ENCODE results near the gene RASSF1. TPM values are rescaled to one million over a fixed set of nuclear protein-coding genes. Genes with fewer than 3 reads are reported as not detected.

Gene RASSF1
- total RNA-seq, 1 experiment from 2014 or later: 15.8 TPM

DNA sequence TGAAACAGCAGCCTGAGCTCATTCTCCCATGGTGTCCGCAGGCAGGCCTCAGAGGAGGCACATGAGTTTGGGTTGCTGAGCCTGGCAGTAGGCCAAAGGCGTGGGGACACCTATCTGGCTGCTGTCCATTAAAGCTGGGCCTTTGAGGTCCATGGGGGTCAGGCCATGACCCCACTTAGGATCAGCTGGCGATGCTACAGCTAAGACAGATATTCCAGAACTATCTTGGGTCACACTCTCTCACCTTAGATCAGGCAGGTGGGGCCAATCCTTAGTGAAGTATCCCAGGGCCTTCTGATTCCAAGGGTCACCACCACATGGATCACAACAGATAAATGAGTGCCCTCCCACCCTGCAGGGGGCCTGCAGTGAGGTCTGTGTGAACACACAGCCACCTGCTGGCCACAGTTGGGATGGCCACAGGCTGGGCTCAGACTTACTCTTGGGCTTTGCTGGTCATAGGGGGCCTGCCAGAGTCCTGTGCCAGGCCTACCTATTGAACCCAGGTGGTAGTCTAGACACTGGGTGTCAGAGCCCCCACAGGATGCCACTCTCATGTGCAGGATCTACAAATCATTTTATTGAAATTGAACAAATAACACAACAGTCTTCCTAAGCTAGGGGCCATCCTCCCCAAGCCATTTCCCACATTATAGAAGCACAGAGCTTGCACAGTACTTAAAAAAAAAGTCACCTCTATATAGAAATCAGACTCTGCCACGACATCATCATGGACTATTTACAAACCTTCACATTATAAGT lies 16.1 kb downstream of the RASSF1 start:
- no CpG with 5 or more reads among the region's 4 CpGs for WGBS (ENCODE audit: extremely low coverage, insufficient read length, low lambda C conversion rate)
- H2AK5ac ChIP-seq (ENCODE audit: insufficient read length, low read length): no peak overlapping the region

More for the DNA sequence above, 16.1 kb downstream of the RASSF1 start:
- Histone ChIP-seq H4K20me1 (ENCODE audit: control insufficient read depth, insufficient read depth, insufficient read length) (no peaks in the 10 kb centered on the region), H3K9ac (ENCODE audit: extremely low read depth, insufficient read length, low read length) (no peak overlapping the region), H3K27ac (ENCODE audit: insufficient read length, low read depth, low read length) (no peak overlapping the region), H3K18ac (ENCODE audit: insufficient read length, low read depth, low read length) (no peak overlapping the region), H3K9me3 (ENCODE audit: control insufficient read depth, low read depth, low read length) (no peaks in the 10 kb centered on the region), H3K4me2 (ENCODE audit: insufficient read depth, insufficient read length, low read length) (no peak overlapping the region), H3K79me1 (ENCODE audit: insufficient read depth, low read depth, low read length, poor library complexity, severe bottlenecking) (peaks cover 6% of the 10 kb centered on the region), H2BK5ac (ENCODE audit: insufficient read length, low read length) (no peak overlapping the region), H4K8ac (replicated peaks; ENCODE audit: insufficient read length, low read depth, low read length) (no peak overlapping the region), H3K23me2 (ENCODE audit: insufficient read length, low read depth, low read length, poor library complexity, severe bottlenecking) (peaks cover 24% of the 10 kb centered on the region), H3K4me1 (ENCODE audit: insufficient read depth, low read length) (peaks cover 6% of the 10 kb centered on the region; the same call in 1 of the 2 replicates), H2BK15ac (ENCODE audit: low read depth, low read length) (no peak overlapping the region), H2AFZ (ENCODE audit: low read length) (no peak overlapping the region), H3K14ac (ENCODE audit: insufficient read depth, low read length) (no peak overlapping the region), H2BK120ac (ENCODE audit: low read depth, low read length, poor library complexity, severe bottlenecking) (no peak overlapping the region), H4K5ac (ENCODE audit: insufficient read length, low read depth, low read length) (no peak overlapping the region), H2BK20ac (ENCODE audit: low read depth, low read length, poor library complexity, severe bottlenecking) (no peak overlapping the region), H2BK12ac (ENCODE audit: insufficient read length, low read depth, low read length) (no peak overlapping the region), H3T11ph (ENCODE audit: low read length) (no peak overlapping the region), H3K27me3 (ENCODE audit: insufficient read depth, low read length) (no peaks in the 10 kb centered on the region), H3K56ac (ENCODE audit: insufficient read length, low read depth, low read length) (no peak overlapping the region), H3K79me2 (ENCODE audit: insufficient read depth, low read length) (peaks cover 10% of the 10 kb centered on the region; the same call in 1 of the 2 replicates), H3K4ac (ENCODE audit: low read depth, low read length) (no peak overlapping the region), H4K91ac (ENCODE audit: insufficient read length, low read depth, low read length) (no peak overlapping the region), H3K23ac (ENCODE audit: insufficient read length, low read depth, low read length) (no peak overlapping the region)
- Mint-ChIP-seq H3K27me3 (ENCODE audit: low read depth) (no peaks in the 10 kb centered on the region; the same call in 1 of the 2 replicates), H3K36me3 (ENCODE audit: insufficient read depth in 1 of 3, low read depth in 3 of 3) (peaks cover 18 to 34% (median 19%) of the 10 kb centered on the region in 3 experiments), H3K4me1 (peaks cover 23 to 41% of the 10 kb centered on the region in 2 experiments), H3K27ac (0 out of 7 replicates have a peak overlapping the region, but pooled peaks of 1 of the 3 experiments have one; percentile 28), H3K9me3 (no peaks in the 10 kb centered on the region), H3K4me3 (peak overlapping the region; percentile 30 to 54; a peak in 4 of 5 replicates)
- peak; percentile 89 for TF ChIP-seq CTCF (conservative IDR thresholded peaks at IDR 0.05)
- DNase-seq: peak; percentile 90
